GM10248 (cell line): ENCODE data around the gene ITGA11.

Source experiments
- CTCF ChIA-PET: fragments of 300-600 bp; sonication (Branson Sonifier 250); formaldehyde crosslinking; extraction: SDS; loops from one replicate; lab custom pipeline; 2021; ENCODE audit warnings: antibody characterized with exemption; lab: Yijun Ruan, JAX
- POLR2A ChIA-PET: fragments of 350-650 bp; sonication (Branson Sonifier 250); formaldehyde crosslinking; extraction: SDS; loops from one replicate; lab custom pipeline; 2020; ENCODE audit warnings: antibody characterized with exemption; lab: Yijun Ruan, JAX
- DNase-seq: peaks from one replicate; pipeline ENCODE4 v3.0.0; 2012; ENCODE audit errors: extremely low spot score
- CTCF ChIP-seq: IDR thresholded peaks from 2 replicates; pipeline ENCODE4 v1.5.1; 2012; ENCODE audit warnings: mild to moderate bottlenecking, low read depth; ENCODE audit errors: extremely low read depth, missing control alignments, control extremely low read depth

ITGA11 gene

GRCh38 chr15:68315035-68315434, 116.9 kb downstream of the ITGA11 start:
- CTCF ChIA-PET, result interaction anchor here (1.0 to 2.0 kb wide), 6 partner anchors 8 to 62 kb away, joined by 3 to 21 read pairs (median 3); no protein-coding TSS in a partner anchor
- no peak for TF ChIP-seq CTCF
- POLR2A ChIA-PET, result no interaction called here
- no peak for DNase-seq

DNA sequence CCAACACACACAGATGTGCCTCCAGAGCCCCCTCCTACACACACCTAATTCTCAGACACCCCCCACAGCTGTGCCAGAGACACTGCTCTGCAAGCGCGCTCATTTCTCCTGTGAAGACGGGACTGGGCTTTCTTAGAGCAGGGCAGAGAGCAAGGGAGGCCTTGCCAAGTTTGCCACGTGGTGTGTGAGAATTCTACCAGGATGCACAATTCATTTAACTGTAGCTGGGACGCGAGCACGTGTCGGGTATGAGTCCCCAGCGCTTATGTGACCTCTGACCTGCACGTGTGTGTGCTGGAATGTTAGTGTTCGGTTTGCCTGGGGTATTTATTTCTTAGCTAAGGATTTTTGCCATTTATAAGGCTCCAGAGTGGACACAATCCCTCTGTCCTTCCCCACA, 117.4 kb downstream of the ITGA11 start:
- POLR2A ChIA-PET, result no interaction called here
- no peak for DNase-seq
- TF ChIP-seq CTCF, result no peak
- CTCF ChIA-PET, result interaction anchor here (1.1 to 1.6 kb wide), 4 partner anchors 10 to 62 kb away, joined by 3 read pairs; no protein-coding TSS in a partner anchor

DNA sequence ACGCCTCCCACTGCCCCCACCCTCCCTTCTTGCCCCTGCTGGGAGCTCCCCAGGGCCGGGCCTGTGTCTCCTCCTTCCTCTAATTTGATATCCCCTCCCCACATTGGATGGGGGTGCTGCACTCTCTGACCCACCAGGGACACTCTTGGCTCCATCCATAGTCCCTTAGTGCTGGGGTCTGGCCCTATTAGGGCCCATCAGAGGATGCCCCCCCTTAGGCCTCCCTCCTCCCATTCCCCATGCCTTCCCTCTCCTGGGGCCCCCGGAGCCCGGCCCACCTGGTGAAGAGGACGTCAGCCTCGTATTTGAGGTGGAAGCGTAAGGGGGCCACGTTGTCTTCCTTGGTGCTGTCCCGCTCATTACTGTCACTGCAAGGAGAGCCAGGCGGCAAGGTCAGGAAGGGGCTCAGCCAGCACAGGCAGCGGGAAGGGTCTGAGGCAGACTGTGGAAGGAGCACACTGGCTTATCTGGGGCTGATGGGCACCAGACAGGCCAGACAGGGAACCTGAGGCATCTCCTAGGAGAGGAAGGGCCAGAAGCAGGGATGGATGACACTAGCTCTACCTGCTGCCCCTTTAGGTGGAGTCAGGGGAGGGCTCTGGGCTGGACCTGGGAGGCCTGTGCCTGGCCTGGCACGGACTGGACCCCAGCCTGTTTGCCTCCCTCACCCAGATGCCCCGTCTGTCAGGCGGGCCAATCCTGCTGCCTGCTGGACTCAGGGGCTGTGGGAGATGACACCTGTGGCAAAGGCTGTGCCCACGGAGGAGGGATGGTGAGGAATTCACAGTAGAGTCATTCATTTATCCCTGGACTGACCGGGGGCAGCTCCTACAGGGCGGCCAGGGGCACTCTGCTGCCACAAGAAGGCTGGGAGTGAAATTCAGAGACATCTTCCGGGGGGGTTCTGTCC, 118.2 kb downstream of the ITGA11 start:
- ChIA-PET CTCF (interaction anchor here (1.6 kb wide), 1 partner anchor 11 kb away, joined by 3 read pairs; no protein-coding TSS in a partner anchor), POLR2A (no interaction called here)
- no peak for TF ChIP-seq CTCF
- DNase-seq, result no peak

- CTCF ChIA-PET, result interaction anchor here (1.8 kb wide), 1 partner anchor 60 kb away, joined by 6 read pairs; no protein-coding TSS in a partner anchor
- no peak for DNase-seq
- no peak for TF ChIP-seq CTCF
- POLR2A ChIA-PET, result no interaction called here
Observed at GRCh38 chr15:68312701-68313204, 119.2 kb downstream of the ITGA11 start.

DNA sequence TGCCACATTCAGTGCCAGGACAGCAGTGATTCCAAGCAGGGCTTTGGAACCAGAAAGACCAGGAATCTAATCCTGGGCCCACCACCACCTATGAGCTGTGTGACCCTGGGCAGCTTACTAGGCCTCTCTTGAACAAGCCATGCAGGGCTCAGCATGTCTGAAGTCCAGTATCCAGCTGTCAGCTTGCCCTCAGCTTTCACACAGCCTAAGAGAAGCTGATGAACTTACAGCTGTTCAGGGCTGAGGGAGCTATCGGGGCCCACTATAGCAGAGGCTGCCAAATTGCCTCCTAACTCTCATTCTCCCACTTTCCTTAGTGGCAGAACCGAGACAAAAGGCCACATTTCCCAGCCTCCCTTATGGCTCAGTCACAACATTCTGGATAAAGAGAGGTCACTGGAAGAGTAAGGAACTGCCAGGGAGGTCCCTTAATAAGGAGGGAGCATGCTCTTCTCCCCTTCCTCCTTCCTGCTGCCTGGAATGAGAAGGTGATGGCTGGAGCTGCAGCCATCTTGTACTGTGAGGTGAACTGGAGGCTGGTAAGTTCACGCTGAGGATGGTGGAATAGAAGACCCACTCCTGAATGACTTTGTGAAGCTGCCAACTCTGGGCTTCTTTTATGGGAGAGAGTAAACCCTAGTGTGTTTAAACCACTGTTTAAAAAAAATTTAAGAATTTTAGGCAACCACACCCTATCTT, 120.0 kb downstream of the ITGA11 start:
- DNase-seq, result no peak
- TF ChIP-seq CTCF, result no peak
- ChIA-PET POLR2A (no interaction called here), CTCF (interaction anchor here (1.8 kb wide), 2 partner anchors 59 to 362 kb away, joined by 5 to 6 read pairs; no protein-coding TSS in a partner anchor)

DNA sequence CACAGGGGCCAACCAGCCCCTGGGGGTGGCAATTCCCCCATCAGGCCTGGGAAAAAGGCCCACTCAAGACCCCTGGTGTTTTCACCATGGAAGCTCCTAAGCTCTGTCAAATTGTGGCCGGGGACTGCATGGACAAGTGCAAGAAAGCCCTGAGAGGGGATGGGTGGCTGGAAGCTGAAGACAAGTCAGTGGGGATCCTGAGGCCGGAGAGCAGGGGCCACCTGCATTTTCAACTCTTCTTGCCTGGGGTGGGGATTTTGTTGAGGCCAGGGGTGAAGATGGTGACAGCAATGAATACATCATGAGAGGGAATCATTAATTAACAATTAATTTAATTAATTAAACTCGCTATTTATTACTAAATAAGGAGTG, 120.5 kb downstream of the ITGA11 start:
- ChIA-PET POLR2A (no interaction called here), CTCF (interaction anchor here (0.9 to 1.8 kb wide), 3 partner anchors 59 to 363 kb away, joined by 3 to 6 read pairs (median 5); no protein-coding TSS in a partner anchor)
- no peak for DNase-seq
- TF ChIP-seq CTCF, result no peak
